HEK293T (cell line): ENCODE measurements around the gene KRTAP4-7.
"Not testable (repeated sequence)": the region's sequence is repeated elsewhere in the genome, so short reads cannot be mapped to it uniquely, and the experiment has no call there.

ENCODE experiments used
- BHLHE40 ChIP-seq: fragments of 450-650 bp; IDR thresholded peaks from 2 replicates; pipeline ENCODE4 v1.6.1; 2016; ENCODE audit warnings: mild to moderate bottlenecking, moderate library complexity, borderline replicate concordance
- FOXA1 ChIP-seq: fragments of 450-650 bp; IDR thresholded peaks from 2 replicates; pipeline ENCODE4 v1.6.1; 2016; ENCODE audit warnings: mild to moderate bottlenecking
- L3MBTL2 ChIP-seq: fragments of 450-650 bp; conservative IDR thresholded peaks from 2 replicates; pipeline ENCODE4 v1.6.1; 2016; ENCODE audit warnings: mild to moderate bottlenecking
- TARDBP ChIP-seq: fragments of 450-650 bp; IDR thresholded peaks from 2 replicates; pipeline ENCODE4 v1.6.1; 2016

DNA sequence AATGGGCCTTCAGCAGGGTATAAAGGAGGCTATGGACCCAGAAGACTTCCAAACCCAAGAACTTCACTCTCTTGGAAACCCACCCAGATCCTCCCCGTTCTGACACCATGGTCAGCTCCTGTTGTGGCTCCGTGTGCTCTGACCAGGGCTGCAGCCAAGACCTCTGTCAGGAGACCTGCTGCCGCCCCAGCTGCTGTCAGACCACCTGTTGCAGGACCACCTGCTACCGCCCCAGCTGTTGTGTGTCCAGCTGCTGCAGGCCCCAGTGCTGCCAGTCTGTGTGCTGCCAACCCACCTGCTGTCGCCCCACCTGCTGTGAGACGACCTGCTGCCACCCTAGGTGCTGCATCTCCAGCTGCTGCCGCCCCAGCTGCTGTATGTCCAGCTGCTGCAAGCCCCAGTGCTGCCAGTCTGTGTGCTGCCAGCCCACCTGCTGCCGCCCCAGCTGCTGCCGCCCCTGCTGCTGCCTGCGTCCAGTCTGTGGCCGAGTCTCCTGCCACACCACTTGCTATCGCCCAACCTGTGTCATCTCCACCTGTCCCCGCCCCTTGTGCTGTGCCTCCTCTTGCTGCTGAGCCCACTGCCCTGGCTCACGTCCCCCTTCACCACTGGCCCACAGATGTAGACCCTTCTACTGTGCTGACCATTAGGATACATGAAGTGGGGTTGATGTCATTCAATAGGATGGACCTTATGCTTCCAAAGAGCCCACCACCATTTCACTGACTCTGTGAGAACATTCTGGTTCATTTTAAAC, at the start of gene KRTAP4-7:
- not testable (repeated sequence) for TF ChIP-seq BHLHE40, FOXA1, L3MBTL2, TARDBP
